ENCODE measurements around the gene LYZL1. TPM values are rescaled to one million over a fixed set of nuclear protein-coding genes. Genes with fewer than 3 reads are reported as not detected.

The LYZL1 gene
- total and polyA plus RNA-seq, 9 of the 15 experiments (the other 6 are each of a cell fraction or from before 2014, with no cell fraction given): not detected

- BruUV-seq (replicated peaks): no TSS peak
- Histone ChIP-seq H3K9me1 (ENCODE audit: control insufficient read depth, insufficient read depth, low read length) (no peaks in the 10 kb centered on the region), H3K4me2 (ENCODE audit: insufficient read depth, low read length) (no peak overlapping the region), H2AFZ (ENCODE audit: low read depth, low read length) (no peak overlapping the region), H3K9me3 (replicated peaks; ENCODE audit: control insufficient read depth, insufficient read depth, low read depth, low read length) (no peaks in the 10 kb centered on the region), H3K4me1 (replicated peaks in 1 of 2; ENCODE audit: control insufficient read depth in 2 of 2, insufficient read depth in 2 of 2, low read length in 2 of 2) (peaks cover 0 to 3% of the 10 kb centered on the region in 2 experiments; a peak in 1 of 5 replicates), H4K20me1 (replicated peaks; ENCODE audit: control insufficient read depth, insufficient read depth, low read length) (no peaks in the 10 kb centered on the region), H3K4me3 (no peak overlapping the region), H3K36me3 (ENCODE audit: control insufficient read depth, insufficient read depth, low read length) (no peaks in the 10 kb centered on the region), H3K9ac (ENCODE audit: insufficient read depth in 1 of 2, low read depth in 2 of 2, low read length in 2 of 2) (no peak overlapping the region), H3K27ac (ENCODE audit: extremely low read depth, low read depth, low read length) (no peak overlapping the region), H3K79me2 (ENCODE audit: control insufficient read depth, insufficient read depth, low read length) (no peaks in the 10 kb centered on the region), H3K27me3 (ENCODE audit: control insufficient read depth in 2 of 2, insufficient read depth in 2 of 2, low read length in 2 of 2) (peaks cover 8 to 29% of the 10 kb centered on the region in 2 experiments)
- TF ChIP-seq ZKSCAN3 (CRISPR knock-in tag; IDR thresholded peaks at IDR 0.05): no peak
- TF ChIP-seq SIRT6 (IDR thresholded peaks at IDR 0.05; ENCODE audit: low read depth, low read length): no peak
- no peak for TF ChIP-seq ZNF444 (CRISPR knock-in tag; IDR thresholded peaks at IDR 0.05)
- no peak for TF ChIP-seq HDAC6 (IDR thresholded peaks at IDR 0.05; ENCODE audit: low read depth, low read length)
- TF ChIP-seq BDP1 (IDR thresholded peaks at IDR 0.05; ENCODE audit: insufficient read depth, insufficient read length): no peak
- no peak for TF ChIP-seq ZNF586 (CRISPR knock-in tag; conservative IDR thresholded peaks at IDR 0.05)
- TF ChIP-seq JUNB (CRISPR knock-in tag; conservative IDR thresholded peaks at IDR 0.05): no peak
- TF ChIP-seq E2F4 (CRISPR knock-in tag; IDR thresholded peaks at IDR 0.05; ENCODE audit: low read depth): no peak
- no peak for TF ChIP-seq CREB5 (CRISPR knock-in tag; IDR thresholded peaks at IDR 0.05)
- TF ChIP-seq DEAF1 (CRISPR knock-in tag; IDR thresholded peaks at IDR 0.05): no peak
- intact Hi-C loops (cut with micrococcal nuclease): no loop called here
- ATAC-seq (no peak), DNase-seq (ENCODE audit: extremely low read depth in 1 of 4, low spot score in 3 of 4) (no peak), FAIRE-seq (no peak)
- in situ Hi-C loops (cut with MboI): no loop called here
- 4% methylated on average over 2 of the region's 2 CpGs for WGBS (ENCODE audit: insufficient coverage, low coverage, missing lambda C conversion rate)
- ChIA-PET POLR2A (interaction anchor here (0.8 kb wide), 1 partner anchor 8 kb away, joined by 3 read pairs; no protein-coding TSS in a partner anchor), CTCF (ENCODE audit: low intra/inter-chr PET ratio) (interaction anchor here (0.6 kb wide), 1 partner anchor 73 kb away, joined by 3 read pairs; no protein-coding TSS in a partner anchor)
Measured at GRCh38 chr10:29317027-29317420, 28.2 kb downstream of the LYZL1 start.
